ENCODE data around the gene PCDHGC5.
A peak's percentile ranks its signal among the peaks of the same experiment; 100 is the strongest.

The PCDHGC5 gene

GRCh38 chr5:141529002-141529401 is 40.1 kb downstream of the PCDHGC5 start:
- no peak for TF ChIP-seq CTCF (IDR thresholded peaks at IDR 0.05; ENCODE audit: insufficient read depth, low read depth, low read length, missing control alignments)
- DNase-seq (ENCODE audit: low read depth): peak; percentile 71
- H3K4me3 ChIP-seq (ENCODE audit: low read depth, low read length): no peak overlapping the region

- TF ChIP-seq CTCF (IDR thresholded peaks at IDR 0.05; ENCODE audit: insufficient read depth, low read depth, low read length, missing control alignments): no peak
- peak; percentile 55 for DNase-seq (ENCODE audit: low read depth)
- H3K4me3 ChIP-seq (ENCODE audit: low read depth, low read length): no peak overlapping the region
These were observed 41.0 kb downstream of the PCDHGC5 start for GRCh38 chr5:141529873-141530272.

- TF ChIP-seq CTCF (IDR thresholded peaks at IDR 0.05; ENCODE audit: insufficient read depth, low read depth, low read length, missing control alignments): no peak
- DNase-seq (ENCODE audit: low read depth): no peak
- H3K4me3 ChIP-seq (ENCODE audit: low read depth, low read length): no peak overlapping the region
These were observed 43.8 kb downstream of the PCDHGC5 start for GRCh38 chr5:141532726-141533125.

GRCh38 chr5:141533897-141534296 is 45.0 kb downstream of the PCDHGC5 start:
- no peak for TF ChIP-seq CTCF (IDR thresholded peaks at IDR 0.05; ENCODE audit: insufficient read depth, low read depth, low read length, missing control alignments)
- no peak for DNase-seq (ENCODE audit: low read depth)
- H3K4me3 ChIP-seq (ENCODE audit: low read depth, low read length): no peak overlapping the region

GRCh38 chr5:141534492-141535213 is 45.8 kb downstream of the PCDHGC5 start:
- no peak for DNase-seq (ENCODE audit: low read depth)
- TF ChIP-seq CTCF (IDR thresholded peaks at IDR 0.05; ENCODE audit: insufficient read depth, low read depth, low read length, missing control alignments): no peak
- no peak overlapping the region for H3K4me3 ChIP-seq (ENCODE audit: low read depth, low read length)
